ENCODE results near the gene VSTM4.

VSTM4 gene

DNA sequence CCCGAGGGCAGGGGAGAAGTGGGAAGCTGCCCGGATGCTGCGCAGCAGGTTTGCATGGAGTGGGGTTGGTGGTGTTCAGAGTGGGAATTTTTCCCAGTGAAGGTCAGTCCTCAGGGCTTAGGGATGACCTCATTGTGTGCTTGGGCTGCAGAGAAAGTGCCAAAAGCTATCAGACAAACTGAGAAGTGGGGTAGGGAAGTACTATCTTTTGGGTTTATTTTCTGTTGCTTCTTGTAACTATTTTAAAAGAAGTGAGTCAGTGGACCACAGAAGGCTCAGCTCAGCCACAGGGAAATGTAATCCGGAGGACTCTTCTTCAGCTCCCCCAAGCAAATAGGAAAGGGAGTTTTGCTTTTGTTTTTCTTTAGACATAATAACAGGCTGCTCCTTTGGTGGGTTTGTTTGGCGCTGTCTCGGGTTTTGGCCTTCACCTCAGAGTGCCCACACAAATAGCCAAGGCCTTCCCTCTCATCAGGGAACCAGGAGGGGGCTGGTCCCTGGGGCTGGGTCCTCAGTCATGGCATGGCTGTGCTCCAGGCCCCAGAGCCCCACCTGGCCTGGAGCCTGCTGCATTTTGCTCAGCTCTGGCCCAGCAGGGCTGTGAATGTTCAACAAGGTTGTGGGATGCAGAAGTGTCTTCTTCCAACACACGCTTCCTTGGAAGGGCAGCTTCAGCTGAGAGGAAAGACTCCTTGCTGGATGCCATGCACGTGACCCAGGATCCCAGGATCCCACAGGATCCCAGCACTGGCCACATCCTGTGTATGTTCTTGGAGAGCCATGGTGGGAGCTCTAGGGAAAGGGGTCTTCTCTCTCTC is 23.9 kb upstream of the VSTM4 start:
- Mint-ChIP-seq H3K4me1 (ENCODE audit: low read depth in 2 of 2) (peaks cover 10 to 14% of the 10 kb centered on the region in 2 donors), H3K4me3 (no peak overlapping the region), H3K36me3 (ENCODE audit: insufficient read depth) (no peaks in the 10 kb centered on the region), H3K27ac (no peak overlapping the region), H3K27me3 (peaks cover 12% of the 10 kb centered on the region in 2 donors), H3K9me3 (no peaks in the 10 kb centered on the region)
- no peak for ATAC-seq (replicated peaks)
- no peak for DNase-seq

DNA sequence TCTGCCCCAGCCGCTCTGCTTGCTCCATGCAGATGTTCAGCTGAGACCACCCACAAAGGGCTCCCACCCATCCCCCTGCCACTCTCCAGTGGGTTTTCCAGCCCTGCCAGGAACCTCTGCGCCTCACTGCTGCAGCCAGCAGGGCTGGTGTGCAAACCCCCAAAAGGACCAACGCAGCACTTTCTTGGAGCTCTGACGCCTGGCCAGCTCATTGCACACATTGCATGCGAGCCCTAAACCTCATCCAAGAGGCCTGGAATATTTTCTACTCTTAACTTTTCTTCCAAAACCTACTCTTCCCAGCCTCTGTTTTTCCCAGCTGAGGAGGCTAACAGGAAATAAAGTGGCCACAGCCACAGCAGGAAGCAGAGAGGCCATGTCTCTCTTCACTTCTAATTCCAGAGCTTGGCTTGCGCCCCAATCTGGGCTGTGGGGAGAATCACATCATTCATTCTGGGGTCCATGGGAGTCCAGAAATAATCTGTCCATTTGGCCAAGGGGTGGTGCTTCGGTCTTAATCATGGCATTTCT is 23.1 kb upstream of the VSTM4 start:
- H3K4me1 Mint-ChIP-seq (ENCODE audit: low read depth in 2 of 2), result peaks cover 10 to 15% of the 10 kb centered on the region in 2 donors
- H3K27ac Mint-ChIP-seq, result no peak overlapping the region
- ATAC-seq (replicated peaks), result no peak
- H3K4me3 Mint-ChIP-seq, result no peak overlapping the region
- no peak for DNase-seq
- no peaks in the 10 kb centered on the region for H3K9me3 Mint-ChIP-seq
- peaks cover 18 to 20% of the 10 kb centered on the region in 2 donors for H3K27me3 Mint-ChIP-seq
- no peaks in the 10 kb centered on the region for H3K36me3 Mint-ChIP-seq (ENCODE audit: insufficient read depth)

GRCh38 chr10:49136525-49136924 is 21.2 kb upstream of the VSTM4 start:
- Mint-ChIP-seq H3K9me3 (no peaks in the 10 kb centered on the region), H3K4me3 (no peak overlapping the region), H3K27me3 (peaks cover 18 to 25% of the 10 kb centered on the region in 2 donors), H3K27ac (no peak overlapping the region), H3K36me3 (ENCODE audit: insufficient read depth) (no peaks in the 10 kb centered on the region), H3K4me1 (ENCODE audit: low read depth in 2 of 2) (peaks cover 10 to 15% of the 10 kb centered on the region in 2 donors)
- ATAC-seq (replicated peaks) (no peak), DNase-seq (no peak)

- no peaks in the 10 kb centered on the region for H3K36me3 Mint-ChIP-seq (ENCODE audit: insufficient read depth)
- H3K27ac Mint-ChIP-seq, result peak overlapping the region in 1 of 2 donors; percentile 1
- no peaks in the 10 kb centered on the region for H3K9me3 Mint-ChIP-seq
- H3K27me3 Mint-ChIP-seq, result peaks cover 18 to 25% of the 10 kb centered on the region in 2 donors
- peak overlapping the region; percentile 1 to 9 for H3K4me3 Mint-ChIP-seq
- H3K4me1 Mint-ChIP-seq (ENCODE audit: low read depth in 2 of 2), result peaks cover 10 to 15% of the 10 kb centered on the region in 2 donors
- ATAC-seq (replicated peaks) (peak; percentile 49), DNase-seq (no peak)
These were observed 20.4 kb upstream of the VSTM4 start for GRCh38 chr10:49135575-49136313.

DNA sequence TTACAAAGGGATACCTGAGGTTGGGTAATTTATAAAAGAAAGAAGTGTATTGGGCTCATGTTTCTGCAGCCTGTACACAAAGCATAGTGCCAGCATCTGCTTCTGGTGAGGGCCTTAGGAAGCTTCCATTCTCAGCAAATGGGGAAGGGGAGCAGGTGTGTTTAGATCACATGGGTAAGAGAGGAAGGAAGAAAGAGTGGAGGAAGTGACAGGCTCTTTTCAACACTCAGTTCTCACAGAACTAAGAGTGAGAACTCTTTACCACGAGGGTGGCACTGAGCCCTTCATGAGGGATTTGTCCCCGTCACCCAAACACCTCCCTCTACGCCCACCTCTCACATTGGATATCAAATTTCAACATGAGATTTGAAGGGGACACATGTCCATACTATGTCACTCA is 19.0 kb upstream of the VSTM4 start:
- DNase-seq (no peak), ATAC-seq (replicated peaks) (no peak)
- Mint-ChIP-seq H3K36me3 (ENCODE audit: insufficient read depth) (no peaks in the 10 kb centered on the region), H3K4me3 (no peak overlapping the region), H3K27ac (peak overlapping the region in 1 of 2 donors; percentile 2), H3K27me3 (peaks cover 26 to 31% of the 10 kb centered on the region in 2 donors), H3K4me1 (ENCODE audit: low read depth in 2 of 2) (peaks cover 10 to 15% of the 10 kb centered on the region in 2 donors), H3K9me3 (no peaks in the 10 kb centered on the region)

- peak within 1 kb of the TSS in 1 of 2 donors; percentile 2 for H3K27ac Mint-ChIP-seq
- no peak for DNase-seq
- H3K27me3 Mint-ChIP-seq, result peaks cover 31 to 37% of the 10 kb centered on the region in 2 donors
- H3K4me1 Mint-ChIP-seq (ENCODE audit: low read depth in 2 of 2), result peaks cover 10 to 15% of the 10 kb centered on the region in 2 donors
- peaks cover 0 to 4% of the 10 kb centered on the region in 2 donors for H3K9me3 Mint-ChIP-seq
- H3K4me3 Mint-ChIP-seq, result no peak within 1 kb of the TSS
- ATAC-seq (replicated peaks), result no peak
- no peaks in the 10 kb centered on the region for H3K36me3 Mint-ChIP-seq (ENCODE audit: insufficient read depth)
These were observed 18.5 kb upstream of the VSTM4 start, which contains the start of gene FAM170B for GRCh38 chr10:49133706-49134248. Gene FAM170B (minus strand): TSS chr10:49134021. CDS start chr10:49133918, 103 bp downstream.

GRCh38 chr10:49132362-49132737 is 17.0 kb upstream of the VSTM4 start:
- Mint-ChIP-seq H3K4me1 (ENCODE audit: low read depth in 2 of 2) (peaks cover 10 to 15% of the 10 kb centered on the region in 2 donors), H3K9me3 (peaks cover 0 to 9% of the 10 kb centered on the region in 2 donors), H3K27ac (no peak overlapping the region), H3K4me3 (no peak overlapping the region), H3K36me3 (ENCODE audit: insufficient read depth) (no peaks in the 10 kb centered on the region), H3K27me3 (peaks cover 45 to 51% of the 10 kb centered on the region in 2 donors)
- DNase-seq, result no peak
- no peak for ATAC-seq (replicated peaks)

- Mint-ChIP-seq H3K4me3 (no peak overlapping the region), H3K27ac (no peak overlapping the region), H3K36me3 (ENCODE audit: insufficient read depth) (no peaks in the 10 kb centered on the region), H3K27me3 (peaks cover 45 to 51% of the 10 kb centered on the region in 2 donors), H3K9me3 (peaks cover 0 to 9% of the 10 kb centered on the region in 2 donors), H3K4me1 (ENCODE audit: low read depth in 2 of 2) (peaks cover 10 to 15% of the 10 kb centered on the region in 2 donors)
- DNase-seq (no peak), ATAC-seq (replicated peaks) (no peak)
These were observed 16.4 kb upstream of the VSTM4 start for GRCh38 chr10:49131507-49132361.

DNA sequence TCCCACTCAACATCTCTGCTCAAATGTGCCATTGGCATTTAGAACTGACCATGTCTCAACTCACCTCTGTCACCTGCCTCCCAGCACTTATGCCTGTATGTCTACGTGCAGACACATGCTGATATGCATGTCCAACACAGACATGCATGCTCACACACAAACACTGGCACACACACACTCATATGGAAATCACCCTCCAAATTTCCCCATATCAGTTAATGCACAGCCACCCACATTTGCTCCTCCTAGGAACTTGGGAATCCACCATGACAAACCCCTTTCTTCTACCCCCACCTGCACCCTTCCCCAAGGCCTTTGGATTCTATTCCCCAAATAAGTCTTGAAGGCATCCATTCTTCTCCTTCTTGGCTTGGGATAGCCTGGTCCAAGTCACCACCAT is 14.1 kb upstream of the VSTM4 start:
- H3K27ac Mint-ChIP-seq, result no peak overlapping the region
- H3K4me3 Mint-ChIP-seq, result no peak overlapping the region
- peaks cover 0 to 2% of the 10 kb centered on the region in 2 donors for H3K4me1 Mint-ChIP-seq (ENCODE audit: low read depth in 2 of 2)
- H3K9me3 Mint-ChIP-seq, result peaks cover 0 to 9% of the 10 kb centered on the region in 2 donors
- ATAC-seq (replicated peaks) (no peak), DNase-seq (no peak)
- no peaks in the 10 kb centered on the region for H3K36me3 Mint-ChIP-seq (ENCODE audit: insufficient read depth)
- H3K27me3 Mint-ChIP-seq, result peaks cover 36 to 40% of the 10 kb centered on the region in 2 donors

- DNase-seq, result no peak
- peaks cover 30 to 35% of the 10 kb centered on the region in 2 donors for H3K27me3 Mint-ChIP-seq
- H3K4me3 Mint-ChIP-seq, result no peak overlapping the region
- H3K4me1 Mint-ChIP-seq (ENCODE audit: low read depth in 2 of 2), result no peaks in the 10 kb centered on the region
- H3K27ac Mint-ChIP-seq, result no peak overlapping the region
- peaks cover 0 to 9% of the 10 kb centered on the region in 2 donors for H3K9me3 Mint-ChIP-seq
- no peak for ATAC-seq (replicated peaks)
- no peaks in the 10 kb centered on the region for H3K36me3 Mint-ChIP-seq (ENCODE audit: insufficient read depth)
These were observed 13.5 kb upstream of the VSTM4 start for GRCh38 chr10:49128854-49129253.

- no peak overlapping the region for H3K27ac Mint-ChIP-seq
- no peaks in the 10 kb centered on the region for H3K36me3 Mint-ChIP-seq (ENCODE audit: insufficient read depth)
- ATAC-seq (replicated peaks), result no peak
- DNase-seq, result no peak
- H3K4me3 Mint-ChIP-seq, result no peak overlapping the region
- H3K4me1 Mint-ChIP-seq (ENCODE audit: low read depth in 2 of 2), result no peaks in the 10 kb centered on the region
- peaks cover 0 to 9% of the 10 kb centered on the region in 2 donors for H3K9me3 Mint-ChIP-seq
- H3K27me3 Mint-ChIP-seq, result peaks cover 18 to 19% of the 10 kb centered on the region in 2 donors
These were observed 8.9 kb upstream of the VSTM4 start for GRCh38 chr10:49123981-49124950.

- no peak for ATAC-seq (replicated peaks)
- Mint-ChIP-seq H3K36me3 (ENCODE audit: insufficient read depth) (no peaks in the 10 kb centered on the region), H3K4me1 (ENCODE audit: low read depth in 2 of 2) (peaks cover 0 to 4% of the 10 kb centered on the region in 2 donors), H3K4me3 (no peak overlapping the region), H3K9me3 (no peaks in the 10 kb centered on the region), H3K27me3 (peaks cover 7 to 9% of the 10 kb centered on the region in 2 donors), H3K27ac (no peak overlapping the region)
- DNase-seq, result no peak
These were observed 5.6 kb upstream of the VSTM4 start for GRCh38 chr10:49120911-49121310.

Data from effector memory CD8-positive, alpha-beta T cell (primary cell).